Cardiac muscle cell (in vitro differentiated cells and primary cell): ENCODE measurements around the gene NR3C1. TPM values are rescaled to one million over a fixed set of nuclear protein-coding genes. Genes with fewer than 3 reads are reported as not detected.

Source experiments
- DNase-seq, 2 donors: peaks; one replicate each; pipeline versions ENCODE4 v3.0.0 to v3.0.0-alpha.2; 2010 to 2017; ENCODE audit warnings: low read depth in 1 of 2, low spot score in 1 of 2
- H3K27ac ChIP-seq: fragments of 200-600 bp; sonication (generic); 2 replicates; pipeline ENCODE4 v1.5.1; 2016
- H3K27me3 ChIP-seq: fragments of 200-600 bp; sonication (generic); 2 replicates; pipeline ENCODE4 v1.6.0; 2016; ENCODE audit warnings: control low read depth
- H3K36me3 ChIP-seq: fragments of 200-600 bp; sonication (generic); 2 replicates; pipeline ENCODE4 v1.5.1; 2016; ENCODE audit warnings: control low read depth
- H3K4me1 ChIP-seq: fragments of 200-600 bp; sonication (generic); 2 replicates; pipeline ENCODE4 v1.8.1; 2017; ENCODE audit warnings: low read depth, mild to moderate bottlenecking, mixed run types
- H3K4me3 ChIP-seq: fragments of 200-600 bp; sonication (generic); 2 replicates; pipeline ENCODE4 v1.5.1; 2016; ENCODE audit warnings: mild to moderate bottlenecking
- H3K9me3 ChIP-seq: fragments of 200-600 bp; sonication (generic); 2 replicates; pipeline ENCODE4 v1.5.1; 2017; ENCODE audit warnings: low read depth, mild to moderate bottlenecking, control low read depth
- polyA plus RNA-seq: library from polyadenylated mRNA; unstranded; fragments of >200 nt; fragmentation: Nextera tagmentation; extraction: Ambion mirVana; gene quantifications from 2 replicates; pipeline ENCODE4 v1.2.1, GENCODE V29; 2016
- total RNA-seq: library from RNA; depleted of rRNA; stranded (reverse); fragments of >200 nt; gene quantifications from 2 replicates; pipeline ENCODE4 v1.2.3, GENCODE V29; 2016
- TF ChIP-seq, protein P1 (sequence below): IDR thresholded peaks from 2 replicates; pipeline ENCODE4 v1.5.1; 2012; ENCODE audit warnings: low read depth, mild to moderate bottlenecking, low read length

The NR3C1 gene
- total and polyA plus RNA-seq, 2 experiments from 2014 or later: 9.4 to 9.7 TPM

DNA sequence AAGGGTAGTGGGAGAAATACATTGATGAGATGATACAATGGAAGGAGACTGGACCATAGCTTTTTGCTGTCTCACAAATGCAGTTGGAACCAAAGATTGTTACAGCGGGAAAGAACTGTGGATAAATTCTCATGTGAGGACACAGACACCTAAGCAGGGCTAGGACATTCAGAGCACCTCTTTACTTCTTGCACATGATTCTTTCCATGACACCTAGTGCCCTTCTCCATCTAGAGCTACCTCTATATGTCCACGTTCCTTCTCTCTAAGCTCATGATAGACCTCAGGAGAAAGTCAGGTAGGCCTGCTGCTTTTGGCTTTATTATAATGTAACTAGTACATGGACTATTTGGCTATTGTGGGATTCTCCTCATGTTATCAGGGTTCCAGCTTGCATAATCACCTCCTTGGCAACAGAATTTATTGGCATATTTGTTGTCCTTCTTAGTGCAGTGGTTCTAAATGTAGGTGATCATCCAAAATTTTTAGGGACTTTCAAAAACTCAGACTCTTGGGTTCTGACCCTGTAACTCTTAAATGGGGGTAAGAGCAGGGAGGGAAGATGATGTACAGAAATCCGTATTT is 27.2 kb downstream of the NR3C1 start:
- DNase-seq: no peak
- Histone ChIP-seq H3K4me1 (no peaks in the 10 kb centered on the region), H3K27me3 (no peaks in the 10 kb centered on the region), H3K9me3 (no peaks in the 10 kb centered on the region), H3K36me3 (no peaks in the 10 kb centered on the region), H3K27ac (no peak overlapping the region), H3K4me3 (no peak overlapping the region)
- TF ChIP-seq, protein P1, sequence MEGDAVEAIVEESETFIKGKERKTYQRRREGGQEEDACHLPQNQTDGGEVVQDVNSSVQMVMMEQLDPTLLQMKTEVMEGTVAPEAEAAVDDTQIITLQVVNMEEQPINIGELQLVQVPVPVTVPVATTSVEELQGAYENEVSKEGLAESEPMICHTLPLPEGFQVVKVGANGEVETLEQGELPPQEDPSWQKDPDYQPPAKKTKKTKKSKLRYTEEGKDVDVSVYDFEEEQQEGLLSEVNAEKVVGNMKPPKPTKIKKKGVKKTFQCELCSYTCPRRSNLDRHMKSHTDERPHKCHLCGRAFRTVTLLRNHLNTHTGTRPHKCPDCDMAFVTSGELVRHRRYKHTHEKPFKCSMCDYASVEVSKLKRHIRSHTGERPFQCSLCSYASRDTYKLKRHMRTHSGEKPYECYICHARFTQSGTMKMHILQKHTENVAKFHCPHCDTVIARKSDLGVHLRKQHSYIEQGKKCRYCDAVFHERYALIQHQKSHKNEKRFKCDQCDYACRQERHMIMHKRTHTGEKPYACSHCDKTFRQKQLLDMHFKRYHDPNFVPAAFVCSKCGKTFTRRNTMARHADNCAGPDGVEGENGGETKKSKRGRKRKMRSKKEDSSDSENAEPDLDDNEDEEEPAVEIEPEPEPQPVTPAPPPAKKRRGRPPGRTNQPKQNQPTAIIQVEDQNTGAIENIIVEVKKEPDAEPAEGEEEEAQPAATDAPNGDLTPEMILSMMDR: no peak

DNA sequence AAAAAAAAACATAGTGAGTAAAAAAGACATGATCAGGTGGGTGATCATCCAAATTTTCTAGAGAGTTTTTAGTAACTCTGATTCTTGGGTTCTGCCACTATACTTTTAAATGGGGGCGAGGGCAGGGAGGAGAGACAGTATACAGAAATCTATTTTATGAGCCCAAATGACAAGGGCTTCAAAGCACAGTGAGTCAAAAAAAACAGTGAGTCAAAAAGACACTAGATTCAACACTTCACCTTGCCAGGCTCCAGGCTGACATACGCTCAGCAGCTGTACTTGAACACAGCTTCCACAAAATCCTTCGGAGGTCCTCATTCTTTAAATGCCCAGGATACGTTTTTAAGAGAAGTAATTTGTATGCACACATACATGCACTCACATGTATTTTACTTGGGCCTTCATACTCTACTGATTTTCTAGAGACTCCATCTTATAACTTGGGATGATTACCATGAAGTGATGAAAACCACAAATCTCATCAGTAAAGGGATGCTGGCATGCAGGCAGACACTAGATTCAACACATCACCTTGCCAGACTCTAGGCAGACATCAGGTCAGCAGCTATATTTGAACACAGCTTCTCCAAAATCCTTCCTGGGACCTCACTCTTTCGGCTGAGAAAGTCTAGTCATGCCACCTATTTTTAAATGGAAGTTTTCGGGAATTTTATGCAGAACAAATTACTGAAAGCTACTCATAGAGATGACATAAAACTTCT is 28.8 kb downstream of the NR3C1 start:
- H3K27ac ChIP-seq: no peak overlapping the region
- TF ChIP-seq, protein P1: no peak

DNA sequence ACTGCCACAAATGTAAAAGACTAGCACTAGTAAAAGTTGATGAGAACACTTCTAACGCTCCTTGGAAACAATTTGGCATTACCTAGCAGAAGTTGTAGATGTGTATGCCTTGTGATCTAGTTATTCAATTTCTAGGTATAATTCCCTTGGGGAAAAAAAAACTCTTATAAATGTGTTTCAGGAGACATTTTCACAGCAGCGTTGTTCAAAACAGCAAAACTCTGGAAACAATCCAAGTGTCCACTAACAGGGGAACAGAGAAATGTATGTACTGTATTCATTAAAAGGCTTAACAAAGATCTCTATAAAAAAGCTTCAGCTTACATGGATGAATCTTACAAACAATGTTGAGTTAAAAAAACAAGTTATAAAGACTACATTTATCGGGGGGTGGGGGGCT is 30.4 kb downstream of the NR3C1 start:
- H3K27ac ChIP-seq: no peak overlapping the region
- DNase-seq: peak in 1 of 2 donors; percentile 26
- H3K9me3 ChIP-seq: no peaks in the 10 kb centered on the region
- no peaks in the 10 kb centered on the region for H3K36me3 ChIP-seq
- TF ChIP-seq, protein P1: no peak
- H3K4me3 ChIP-seq: no peak overlapping the region
- no peaks in the 10 kb centered on the region for H3K27me3 ChIP-seq
- H3K4me1 ChIP-seq: no peaks in the 10 kb centered on the region

More for the DNA sequence above, 28.8 kb downstream of the NR3C1 start:
- no peaks in the 10 kb centered on the region for H3K9me3 ChIP-seq
- no peaks in the 10 kb centered on the region for H3K36me3 ChIP-seq
- H3K4me1 ChIP-seq: no peaks in the 10 kb centered on the region
- no peak for DNase-seq
- no peaks in the 10 kb centered on the region for H3K27me3 ChIP-seq
- H3K4me3 ChIP-seq: no peak overlapping the region

DNA sequence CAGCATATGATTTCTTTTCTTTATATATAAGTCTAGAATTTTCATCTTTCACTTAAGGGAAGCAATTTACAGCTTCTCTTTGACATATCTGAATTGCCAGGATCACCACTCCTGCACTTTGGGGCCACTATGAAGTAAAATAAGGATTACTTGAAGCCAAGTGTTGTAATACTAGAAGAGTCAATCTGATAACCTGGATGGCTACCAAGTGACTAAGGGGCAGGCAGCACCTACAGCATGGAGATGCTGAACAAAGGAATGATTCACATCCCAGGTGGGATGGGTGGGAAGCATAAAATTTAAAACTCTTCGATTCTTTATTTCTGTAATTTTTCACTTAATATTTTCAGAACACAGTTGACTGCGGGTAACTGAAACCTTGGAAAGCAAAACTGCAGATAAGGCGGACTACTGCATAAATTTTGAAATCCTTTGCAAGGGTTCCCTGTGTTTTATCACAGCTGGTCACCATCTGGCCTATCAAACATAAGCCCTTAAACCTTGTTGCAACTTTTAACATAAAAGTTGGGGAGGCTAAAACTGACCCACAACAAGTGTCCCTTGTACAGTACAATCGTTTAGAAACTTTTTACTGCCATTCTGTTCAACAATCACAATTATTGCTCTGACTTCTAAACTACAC is 31.2 kb downstream of the NR3C1 start:
- TF ChIP-seq, protein P1: no peak
- H3K9me3 ChIP-seq: no peaks in the 10 kb centered on the region
- no peaks in the 10 kb centered on the region for H3K4me1 ChIP-seq
- no peaks in the 10 kb centered on the region for H3K27me3 ChIP-seq
- no peaks in the 10 kb centered on the region for H3K36me3 ChIP-seq
- no peak overlapping the region for H3K4me3 ChIP-seq
- DNase-seq: peak in 1 of 2 donors; percentile 66
- H3K27ac ChIP-seq: no peak overlapping the region

DNA sequence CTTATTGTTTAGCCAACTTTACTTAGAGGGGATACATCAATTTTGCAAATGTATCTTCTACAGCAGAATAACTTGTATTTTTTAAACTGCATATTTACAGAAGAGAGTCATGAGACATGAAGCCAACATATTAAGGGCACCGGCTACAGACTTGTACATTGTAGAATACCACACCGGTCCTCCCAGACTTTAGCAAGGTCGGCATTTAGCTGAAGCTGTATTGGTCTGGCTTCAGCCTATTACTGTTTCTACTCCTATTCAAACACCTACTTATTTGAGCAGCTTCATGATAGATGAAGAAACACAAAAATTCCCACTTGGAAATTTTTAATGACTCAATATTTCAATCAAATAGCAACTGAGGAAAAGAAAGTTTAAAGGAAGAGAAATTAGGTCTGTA is 33.0 kb downstream of the NR3C1 start:
- H3K4me3 ChIP-seq: no peak overlapping the region
- no peaks in the 10 kb centered on the region for H3K27me3 ChIP-seq
- DNase-seq: no peak
- no peaks in the 10 kb centered on the region for H3K4me1 ChIP-seq
- H3K27ac ChIP-seq: no peak overlapping the region
- H3K36me3 ChIP-seq: no peaks in the 10 kb centered on the region
- TF ChIP-seq, protein P1: no peak
- H3K9me3 ChIP-seq: no peaks in the 10 kb centered on the region
